T-cell (primary cell): Measurements from ENCODE around the gene TBC1D4. TPM values are rescaled to one million over a fixed set of nuclear protein-coding genes. Genes with fewer than 3 reads are reported as not detected.

ENCODE experiments used
- ATAC-seq, 4 experiments: fragments of 200-7000 bp in 3 of 4; fragments of 150-1000 bp in 1 of 4; cut with Tn5 transposase; replicated peaks in 1 of 4; 1 replicate in 3 of 4; 2 replicates in 1 of 4; pipeline ENCODE4 v1.10.0; 2021; ENCODE audit warnings: moderate library complexity in 3 of 4, mild to moderate bottlenecking in 2 of 4, moderate number of reproducible peaks in 1 of 4
- CTCF ChIA-PET, 2 donors: fragments of 300-600 bp; sonication (Branson Sonifier 250); formaldehyde crosslinking; loops; one replicate each; lab custom pipeline; 2022; ENCODE audit warnings: antibody characterized with exemption in 2 of 2; lab: Charles Lee
- POLR2A ChIA-PET, 2 donors: fragments of 300-600 bp; sonication (Branson Sonifier 250); formaldehyde crosslinking; loops; one replicate each; lab custom pipeline; 2022; ENCODE audit warnings: antibody characterized with exemption in 2 of 2; lab: Charles Lee
- DNase-seq, 35 experiments: peaks; one replicate each; pipeline versions ENCODE4 v3.0.0 to v3.0.0-alpha.2; 2013 to 2023
- H3K27ac ChIP-seq: one replicate; pipeline ENCODE4 v1.5.1; 2013; ENCODE audit warnings: low read length
- H3K27me3 ChIP-seq, 2 experiments: replicated peaks in 1 of 2; 1 replicate in 1 of 2; 2 replicates in 1 of 2; pipeline versions ENCODE4 v1.6.1 to v1.7.0; 2013; ENCODE audit warnings: low read length in 1 of 2, mixed read lengths in 1 of 2; ENCODE audit not compliant: control insufficient read depth in 2 of 2, insufficient read depth in 2 of 2; ENCODE audit errors: extremely low read depth in 1 of 2
- H3K36me3 ChIP-seq, 2 donors: 1 replicate in 1 of 2; 2 replicates in 1 of 2; pipeline versions ENCODE4 v1.6.1 to v1.7.0; 2013; ENCODE audit warnings: low read length in 1 of 2; ENCODE audit not compliant: control insufficient read depth in 2 of 2, insufficient read depth in 1 of 2; ENCODE audit errors: extremely low read depth in 1 of 2
- H3K4me1 ChIP-seq, 2 experiments: 1 replicate in 1 of 2; 2 replicates in 1 of 2; pipeline versions ENCODE4 v1.6.1 to v1.7.0; 2013; ENCODE audit warnings: low read length in 2 of 2, mixed read lengths in 1 of 2; ENCODE audit not compliant: insufficient read depth in 2 of 2, control insufficient read depth in 1 of 2; ENCODE audit errors: extremely low read depth in 1 of 2
- H3K4me3 ChIP-seq, 2 donors: 1 replicate in 1 of 2; 2 replicates in 1 of 2; pipeline versions ENCODE4 v1.5.1 to v1.7.0; 2013; ENCODE audit warnings: mild to moderate bottlenecking in 2 of 2, low read length in 1 of 2, moderate library complexity in 1 of 2; ENCODE audit not compliant: control insufficient read depth in 1 of 2; ENCODE audit errors: extremely low read depth in 1 of 2
- H3K9me3 ChIP-seq: 2 replicates; pipeline ENCODE4 v1.7.0; 2013
- H3K27ac Mint-ChIP-seq, 2 donors: one replicate each; pipeline ENCODE4 v1.8.0; 2020 to 2021; ENCODE audit warnings: mild to moderate bottlenecking in 2 of 2, mixed read lengths in 2 of 2
- H3K27me3 Mint-ChIP-seq, 2 donors: one replicate each; pipeline ENCODE4 v1.8.0; 2021 to 2022; ENCODE audit warnings: mixed read lengths in 2 of 2
- H3K36me3 Mint-ChIP-seq: one replicate; pipeline ENCODE4 v1.8.0; 2021; ENCODE audit warnings: mixed read lengths
- H3K4me1 Mint-ChIP-seq, 3 donors: one replicate each; pipeline ENCODE4 v1.8.0; 2020 to 2022; ENCODE audit warnings: mixed read lengths in 3 of 3, mild to moderate bottlenecking in 1 of 3
- H3K4me3 Mint-ChIP-seq, 3 donors: one replicate each; pipeline ENCODE4 v1.8.0; 2020 to 2022; ENCODE audit warnings: mild to moderate bottlenecking in 3 of 3, mixed read lengths in 3 of 3, moderate library complexity in 3 of 3
- H3K9me3 Mint-ChIP-seq, 3 donors: one replicate each; pipeline ENCODE4 v1.8.0; 2020 to 2022; ENCODE audit warnings: mixed read lengths in 3 of 3
- WGBS: methylation state at CpG from one replicate; pipeline ENCODE4 v1.1.5; 2013; ENCODE audit warnings: missing lambda C conversion rate; ENCODE audit not compliant: insufficient coverage; 5-methylcytosine and 5-hydroxymethylcytosine counted together
- total RNA-seq, 35 experiments: library from RNA in 6 of 35; stranded (reverse) in 6 of 35; fragments of 120-200 nt in 1 of 35; gene quantifications; one replicate each; pipeline versions ENCODE4 v1.2.1 to v1.2.4 and lab custom pipeline; 2013 to 2026

The TBC1D4 gene
- total RNA-seq, 5 donors from 2014 or later (not counting 1 experiment from before 2014, with no cell fraction given): 45.7 to 67.9 (median 56.8) TPM

GRCh38 chr13:75513271-75513670, 31.3 kb upstream of the TBC1D4 start:
- no peaks in the 10 kb centered on the region for H3K9me3 Mint-ChIP-seq
- peaks cover 12 to 13% of the 10 kb centered on the region in 2 donors for H3K27me3 Mint-ChIP-seq
- no peak overlapping the region for H3K27ac Mint-ChIP-seq
- POLR2A ChIA-PET: no interaction called here
- 44% methylated on average over 1 of the region's 5 CpGs for WGBS
- Histone ChIP-seq H3K9me3 (no peaks in the 10 kb centered on the region), H3K27ac (no peak overlapping the region), H3K4me1 (no peaks in the 10 kb centered on the region), H3K4me3 (no peak overlapping the region), H3K36me3 (no peaks in the 10 kb centered on the region), H3K27me3 (peaks cover 0 to 5% of the 10 kb centered on the region in 2 experiments)
- no peak overlapping the region for H3K4me3 Mint-ChIP-seq
- ATAC-seq: no peak
- CTCF ChIA-PET: interaction anchor here in 1 of 2 donors (0.8 kb wide), 1 partner anchor 9 kb away, joined by 3 read pairs; no protein-coding TSS in a partner anchor
- no peaks in the 10 kb centered on the region for H3K4me1 Mint-ChIP-seq
- no peaks in the 10 kb centered on the region for H3K36me3 Mint-ChIP-seq
- no peak for DNase-seq

GRCh38 chr13:75512253-75512652, 30.3 kb upstream of the TBC1D4 start:
- peaks cover 12 to 13% of the 10 kb centered on the region in 2 donors for H3K27me3 Mint-ChIP-seq
- Histone ChIP-seq H3K9me3 (no peaks in the 10 kb centered on the region), H3K4me3 (no peak overlapping the region), H3K4me1 (no peaks in the 10 kb centered on the region), H3K27me3 (peaks cover 0 to 6% of the 10 kb centered on the region in 2 experiments), H3K27ac (no peak overlapping the region), H3K36me3 (no peaks in the 10 kb centered on the region)
- no peaks in the 10 kb centered on the region for H3K36me3 Mint-ChIP-seq
- H3K27ac Mint-ChIP-seq: no peak overlapping the region
- H3K9me3 Mint-ChIP-seq: no peaks in the 10 kb centered on the region
- DNase-seq: no peak
- no CpG with 5 or more reads among the region's 3 CpGs for WGBS
- ATAC-seq: no peak
- CTCF ChIA-PET: no interaction called here
- POLR2A ChIA-PET: no interaction called here
- no peak overlapping the region for H3K4me3 Mint-ChIP-seq
- no peaks in the 10 kb centered on the region for H3K4me1 Mint-ChIP-seq

GRCh38 chr13:75511051-75511625, 29.2 kb upstream of the TBC1D4 start:
- Mint-ChIP-seq H3K4me3 (no peak overlapping the region), H3K36me3 (no peaks in the 10 kb centered on the region), H3K9me3 (no peaks in the 10 kb centered on the region), H3K27ac (no peak overlapping the region), H3K4me1 (no peaks in the 10 kb centered on the region), H3K27me3 (peaks cover 12 to 13% of the 10 kb centered on the region in 2 donors)
- POLR2A ChIA-PET: no interaction called here
- Histone ChIP-seq H3K36me3 (no peaks in the 10 kb centered on the region), H3K4me3 (no peak overlapping the region), H3K27me3 (peaks cover 0 to 6% of the 10 kb centered on the region in 2 experiments), H3K27ac (no peak overlapping the region), H3K4me1 (no peaks in the 10 kb centered on the region), H3K9me3 (no peaks in the 10 kb centered on the region)
- WGBS: no CpG with 5 or more reads among the region's 3 CpGs
- no peak for ATAC-seq
- no peak for DNase-seq
- CTCF ChIA-PET: no interaction called here

GRCh38 chr13:75508002-75508548, 26.1 kb upstream of the TBC1D4 start:
- no peak for DNase-seq
- H3K4me3 ChIP-seq: no peak overlapping the region
- no peak overlapping the region for H3K27ac Mint-ChIP-seq
- no peak overlapping the region for H3K27ac ChIP-seq
- ChIA-PET POLR2A (no interaction called here), CTCF (no interaction called here)
- H3K4me1 ChIP-seq: no peaks in the 10 kb centered on the region
- WGBS: 84% methylated on average over 5 of the region's 6 CpGs
- no peaks in the 10 kb centered on the region for H3K4me1 Mint-ChIP-seq
- ATAC-seq: no peak
- peaks cover 6 to 8% of the 10 kb centered on the region in 2 donors for H3K27me3 Mint-ChIP-seq
- no peaks in the 10 kb centered on the region for H3K9me3 Mint-ChIP-seq
- no peak overlapping the region for H3K4me3 Mint-ChIP-seq
- H3K9me3 ChIP-seq: no peaks in the 10 kb centered on the region
- no peaks in the 10 kb centered on the region for H3K36me3 ChIP-seq
- no peaks in the 10 kb centered on the region for H3K36me3 Mint-ChIP-seq
- H3K27me3 ChIP-seq: peaks cover 0 to 6% of the 10 kb centered on the region in 2 experiments

DNA sequence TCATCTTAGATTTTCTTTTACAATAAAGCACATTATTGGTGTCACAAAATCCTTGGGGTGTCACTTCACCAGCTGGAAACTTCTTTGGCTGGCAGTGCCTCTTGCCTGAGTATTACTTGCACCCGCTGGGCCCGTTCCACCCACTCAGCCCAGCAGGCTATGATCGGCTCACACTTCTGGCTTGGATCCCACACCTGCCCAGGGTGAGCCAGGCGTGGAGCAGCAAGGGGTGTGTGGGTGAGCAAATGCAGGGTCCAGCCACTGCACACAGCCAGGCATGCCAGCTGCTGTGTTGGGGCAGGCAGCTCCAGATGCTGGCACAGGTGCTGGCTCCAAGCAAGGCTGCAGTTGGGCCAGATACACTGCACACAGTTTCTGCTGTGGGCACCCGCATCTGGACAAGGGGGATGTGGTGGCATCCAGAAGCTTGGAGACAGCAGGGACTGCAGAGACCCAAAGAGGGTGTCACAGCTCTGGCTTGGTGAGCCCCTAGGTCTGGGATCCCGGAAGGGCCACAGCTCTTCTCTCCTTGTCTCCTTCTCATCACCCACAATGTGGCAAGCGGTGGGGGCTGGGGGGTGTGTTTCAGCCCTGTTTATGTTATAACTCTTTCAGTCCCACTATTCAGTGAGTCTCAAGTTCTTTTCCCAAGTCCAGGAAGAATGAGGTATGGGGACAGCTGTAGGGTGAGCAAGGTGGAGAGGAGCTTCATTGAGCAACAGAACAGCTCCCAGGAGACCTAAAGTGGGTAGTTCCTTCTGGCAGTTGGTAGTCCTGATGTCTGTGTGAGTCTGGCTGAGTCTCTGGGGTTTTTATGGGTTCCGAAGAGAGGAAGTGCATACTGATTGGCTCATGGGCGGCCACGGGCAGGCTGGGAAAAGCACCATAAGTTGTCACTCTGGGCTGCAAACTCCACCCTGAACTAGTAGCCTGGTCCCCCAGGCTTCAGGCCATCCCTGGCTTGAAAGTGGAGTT, 25.3 kb upstream of the TBC1D4 start:
- ChIA-PET CTCF (no interaction called here), POLR2A (no interaction called here)
- peaks cover 5 to 7% of the 10 kb centered on the region in 2 donors for H3K27me3 Mint-ChIP-seq
- Histone ChIP-seq H3K27me3 (peaks cover 0 to 3% of the 10 kb centered on the region in 2 experiments), H3K4me3 (no peak overlapping the region), H3K36me3 (no peaks in the 10 kb centered on the region), H3K27ac (no peak overlapping the region), H3K9me3 (no peaks in the 10 kb centered on the region), H3K4me1 (no peaks in the 10 kb centered on the region)
- H3K36me3 Mint-ChIP-seq: no peaks in the 10 kb centered on the region
- H3K4me3 Mint-ChIP-seq: no peak overlapping the region
- no peaks in the 10 kb centered on the region for H3K4me1 Mint-ChIP-seq
- H3K27ac Mint-ChIP-seq: no peak overlapping the region
- WGBS: 85% methylated on average over 8 of the region's 10 CpGs
- no peak for DNase-seq
- no peak for ATAC-seq
- H3K9me3 Mint-ChIP-seq: no peaks in the 10 kb centered on the region

DNA sequence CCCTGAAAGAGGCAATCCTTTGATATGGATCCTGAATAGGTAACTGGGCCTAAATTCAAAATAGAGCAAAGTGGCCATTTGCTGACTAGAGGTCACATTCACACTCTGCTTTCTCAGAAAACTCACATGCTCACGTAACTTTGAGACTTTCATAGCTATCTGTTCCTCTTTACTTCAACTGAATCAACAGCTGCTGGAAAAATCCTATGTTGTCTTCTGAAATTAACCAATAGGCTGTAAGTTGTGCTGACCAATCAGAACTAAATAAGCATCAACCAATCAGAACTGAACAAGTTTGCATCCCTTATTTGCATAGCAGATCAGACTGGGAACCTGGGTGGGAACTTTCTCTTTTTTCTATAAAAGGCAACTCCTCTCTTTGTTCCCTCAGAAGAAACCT, 24.0 kb upstream of the TBC1D4 start:
- ChIA-PET POLR2A (no interaction called here), CTCF (no interaction called here)
- no peaks in the 10 kb centered on the region for H3K4me1 ChIP-seq
- no peaks in the 10 kb centered on the region for H3K9me3 Mint-ChIP-seq
- no peak overlapping the region for H3K4me3 ChIP-seq
- ATAC-seq (no peak), DNase-seq (no peak)
- no peaks in the 10 kb centered on the region for H3K36me3 ChIP-seq
- no peaks in the 10 kb centered on the region for H3K9me3 ChIP-seq
- no peak overlapping the region for H3K27ac Mint-ChIP-seq
- H3K27me3 Mint-ChIP-seq: peaks cover 3% of the 10 kb centered on the region in 2 donors
- H3K27me3 ChIP-seq: peaks cover 0 to 3% of the 10 kb centered on the region in 2 experiments
- no peak overlapping the region for H3K4me3 Mint-ChIP-seq
- no peaks in the 10 kb centered on the region for H3K4me1 Mint-ChIP-seq
- H3K27ac ChIP-seq: no peak overlapping the region
- WGBS: 88% methylated on average over 1 of the region's 1 CpG
- no peaks in the 10 kb centered on the region for H3K36me3 Mint-ChIP-seq
